Activated CD8-positive, alpha-beta memory T cell treated with anti-CD3 and anti-CD28 coated beads, Interleukin-2, amount 50 U/mL, for 4 hours (primary cell): ENCODE data around the gene PAFAH1B1.
"Not testable (repeated sequence)": the region's sequence is repeated elsewhere in the genome, so short reads cannot be mapped to it uniquely, and the experiment has no call there.

Experiments used
- DNase-seq: peaks from one replicate; pipeline ENCODE4 v3.0.0-alpha.2; 2020

Gene PAFAH1B1

DNA sequence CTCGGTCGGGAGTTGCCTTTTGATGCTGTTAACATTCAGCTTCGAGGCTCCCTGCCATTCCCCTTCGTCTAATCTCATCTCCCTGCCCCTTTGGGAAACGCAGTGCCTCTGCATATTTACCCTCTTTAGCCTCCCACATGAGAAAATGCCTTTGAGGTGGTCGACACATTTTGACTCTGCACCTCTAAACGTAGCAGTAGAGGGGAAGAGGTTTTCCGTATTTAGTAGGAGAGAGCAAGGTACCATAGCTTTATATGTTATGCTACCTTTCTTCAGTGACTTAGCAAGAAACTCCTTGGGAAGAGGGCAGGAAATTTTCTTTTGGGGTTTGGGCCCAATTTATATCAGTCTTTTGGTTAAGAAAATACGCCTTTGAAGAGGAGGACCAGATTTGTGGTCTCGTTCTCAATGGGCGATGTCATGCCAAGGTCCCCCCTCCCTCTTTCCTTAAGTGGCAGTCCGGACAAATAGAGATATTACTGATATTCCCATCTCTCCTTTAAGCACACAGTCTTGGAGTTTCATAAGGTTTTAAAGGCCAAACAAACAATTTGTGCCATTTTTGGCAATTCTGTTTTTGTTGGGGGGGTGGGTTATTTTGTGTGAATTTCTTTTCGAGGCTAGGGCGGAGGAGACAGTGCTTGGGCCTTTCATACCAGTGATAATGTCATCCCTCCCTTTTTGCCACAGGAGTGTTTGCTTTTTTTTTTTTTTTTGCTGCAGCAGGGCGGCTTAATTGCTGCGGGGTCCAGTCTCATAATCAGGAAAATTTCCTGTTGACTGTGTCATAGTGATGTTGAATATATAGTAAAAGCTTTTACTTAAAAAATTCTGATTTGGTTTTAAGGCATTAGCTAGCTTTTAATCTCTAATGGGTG, 1.5 kb downstream of the PAFAH1B1 start:
- DNase-seq = no peak

DNA sequence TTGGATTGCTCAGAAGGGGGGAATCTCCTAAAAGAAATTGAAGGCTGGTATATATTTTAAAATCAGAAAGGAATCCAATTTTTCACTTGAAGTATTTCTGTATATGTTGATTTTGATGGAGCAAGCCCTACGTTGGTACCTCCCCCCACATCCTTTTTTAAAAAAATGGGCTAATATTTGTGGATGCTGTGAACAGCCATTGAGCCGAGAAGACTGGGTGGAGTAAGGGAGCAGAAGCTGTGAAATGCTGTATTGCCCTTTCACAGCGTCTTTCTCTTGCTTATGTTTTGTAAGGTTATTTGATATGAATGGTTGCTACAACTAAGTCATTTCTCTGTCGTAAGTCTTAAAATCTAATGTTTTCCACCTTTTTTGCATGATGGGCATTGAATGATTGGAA, 2.3 kb downstream of the PAFAH1B1 start:
- no peak for DNase-seq

DNA sequence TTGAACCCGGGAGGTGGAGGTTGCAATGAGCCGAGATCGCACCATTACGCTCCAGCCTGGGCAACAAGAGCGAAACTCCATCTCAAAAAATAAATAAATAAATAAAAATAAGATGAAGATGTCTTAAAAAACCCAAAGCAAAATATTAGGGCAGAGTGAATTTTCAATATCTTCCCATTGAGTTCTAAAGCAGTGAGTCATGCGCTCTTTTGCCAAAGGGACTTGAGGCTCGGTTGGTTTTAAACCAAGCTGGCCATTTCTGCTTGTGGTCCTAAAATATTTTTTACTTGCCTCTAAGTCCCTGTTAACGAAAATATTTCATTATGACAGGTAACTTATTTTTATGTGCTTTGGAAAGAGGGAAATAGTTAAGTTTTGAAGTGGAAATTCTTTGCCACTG, 4.7 kb downstream of the PAFAH1B1 start:
- DNase-seq = no peak

DNA sequence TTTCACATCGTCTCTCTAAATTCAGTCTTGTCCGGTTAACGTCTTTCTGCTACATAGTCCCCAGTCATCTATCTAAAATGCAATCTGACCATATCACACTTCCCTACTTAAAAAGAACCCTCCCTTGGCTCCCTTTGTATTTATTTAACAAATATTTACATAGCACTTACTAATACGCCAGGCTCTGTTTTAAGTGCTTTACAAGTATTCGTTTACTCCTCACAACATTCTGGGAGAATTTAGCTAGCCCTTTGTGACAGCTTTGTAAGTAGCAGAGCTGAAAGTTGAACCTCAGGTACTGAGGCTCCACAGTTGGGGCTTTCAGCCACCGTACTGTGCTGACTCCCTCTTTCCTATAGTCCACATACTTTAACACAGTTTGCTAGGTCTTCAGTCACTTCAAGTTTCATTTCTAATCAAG, 9.2 kb downstream of the PAFAH1B1 start:
- no peak for DNase-seq

DNA sequence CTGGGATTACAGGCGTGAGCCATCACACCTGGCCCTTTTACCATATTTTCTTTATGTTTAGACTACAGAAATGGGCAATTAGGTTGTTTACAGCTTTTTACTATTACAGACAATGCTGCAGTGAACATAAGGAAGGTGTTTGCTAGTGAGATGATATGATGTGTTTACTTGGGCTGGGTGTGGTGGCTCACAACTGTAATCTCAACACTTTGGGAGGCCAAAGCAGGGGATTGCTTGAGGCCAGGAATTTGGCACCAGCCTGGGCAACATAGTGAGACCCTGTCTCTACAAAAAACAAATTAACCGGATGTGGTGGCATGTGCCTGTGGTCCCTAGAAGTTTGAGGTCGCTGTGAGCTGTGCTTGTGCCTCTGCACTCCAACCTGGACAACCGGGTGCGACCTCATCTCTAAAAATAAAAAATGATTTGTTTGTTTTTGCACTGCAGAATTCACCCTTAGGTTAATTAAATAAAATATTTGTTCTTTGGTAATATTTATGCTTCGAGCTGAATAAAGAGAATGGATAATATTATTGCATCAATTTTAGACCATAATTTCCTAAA, 15.0 kb downstream of the PAFAH1B1 start:
- DNase-seq = no peak

DNA sequence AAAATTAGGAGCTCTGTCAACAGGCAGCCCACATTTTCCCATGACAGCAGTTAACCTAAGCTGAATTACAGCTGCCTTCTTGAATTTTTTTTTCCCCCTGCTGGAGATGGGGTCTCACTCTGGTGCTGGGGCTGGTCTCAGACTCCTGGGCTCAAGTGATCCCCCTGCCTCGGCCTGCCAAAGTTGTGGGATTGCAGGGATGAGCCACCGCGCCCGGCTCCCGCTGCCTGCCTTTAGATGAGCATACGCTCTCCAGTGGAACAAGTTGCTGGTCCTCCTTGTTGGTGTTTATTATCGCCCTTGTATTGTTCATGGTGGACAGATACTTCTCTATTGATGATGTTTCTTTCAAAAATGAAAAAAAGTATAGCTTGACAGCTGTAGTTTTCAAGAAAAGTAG, 15.6 kb downstream of the PAFAH1B1 start:
- no peak for DNase-seq

DNA sequence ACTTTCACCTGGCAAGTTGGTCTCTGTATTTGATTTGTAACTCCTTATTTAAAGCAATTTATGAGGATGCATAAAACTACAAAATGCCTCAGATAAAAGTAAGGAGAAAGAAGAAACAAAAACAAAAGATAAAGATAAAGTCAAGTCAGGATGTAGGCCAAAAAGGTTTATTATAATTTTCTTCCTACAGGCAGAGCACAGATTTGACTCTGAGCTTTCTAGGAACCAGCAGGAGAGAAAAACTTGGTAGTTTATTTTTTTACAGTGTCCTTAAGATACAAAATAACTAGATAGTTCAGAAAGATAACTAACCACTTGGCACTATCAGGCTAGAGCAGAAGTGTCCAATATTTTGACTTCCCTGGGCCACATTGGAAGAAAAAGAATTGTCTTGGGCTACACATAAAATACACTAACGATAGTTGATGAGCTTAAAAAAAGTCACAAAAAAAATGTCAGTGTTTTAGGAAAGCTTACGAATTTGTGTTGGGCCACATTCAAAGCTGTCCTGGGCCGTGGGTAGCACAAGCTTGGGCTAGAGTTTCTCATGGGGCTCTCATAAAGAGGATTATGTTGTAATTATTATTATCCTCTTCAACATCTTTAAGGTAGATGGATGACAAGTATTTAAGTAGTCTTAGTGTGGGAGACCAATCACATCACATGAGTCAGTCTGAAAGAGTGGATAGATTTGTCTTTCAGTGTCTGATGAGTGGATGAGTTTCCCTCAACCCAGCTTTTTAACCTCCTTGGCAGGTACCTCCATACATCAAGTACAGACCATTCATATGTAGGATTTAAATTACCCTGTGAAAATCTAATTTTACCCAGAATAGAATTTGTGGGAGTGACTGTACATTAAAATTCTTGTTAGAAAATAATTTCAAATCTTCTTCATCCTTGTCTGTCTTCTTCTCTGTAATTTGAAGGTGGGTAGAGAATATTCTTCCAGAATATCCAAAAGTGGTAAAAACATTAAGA, 17.0 kb downstream of the PAFAH1B1 start:
- DNase-seq = no peak

DNA sequence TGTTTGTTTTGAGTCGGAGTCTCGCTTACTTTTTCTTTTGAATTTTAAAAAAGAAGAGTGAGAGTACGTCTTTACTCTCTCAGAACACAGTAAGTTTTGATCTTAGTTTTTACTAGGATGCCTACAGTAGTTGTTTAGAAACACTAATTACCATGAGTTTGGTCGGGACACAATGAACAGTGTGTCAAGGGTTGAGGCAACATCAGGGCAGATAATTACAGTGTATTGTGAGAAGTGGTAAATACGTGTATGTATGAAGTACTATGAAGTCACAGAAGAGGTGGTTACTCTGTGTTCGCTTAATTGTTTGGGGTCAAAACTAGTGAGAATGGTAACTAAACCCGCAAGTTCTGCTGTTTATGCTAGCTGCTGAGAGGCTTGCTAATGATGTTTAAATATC, 18.2 kb downstream of the PAFAH1B1 start:
- no peak for DNase-seq

DNA sequence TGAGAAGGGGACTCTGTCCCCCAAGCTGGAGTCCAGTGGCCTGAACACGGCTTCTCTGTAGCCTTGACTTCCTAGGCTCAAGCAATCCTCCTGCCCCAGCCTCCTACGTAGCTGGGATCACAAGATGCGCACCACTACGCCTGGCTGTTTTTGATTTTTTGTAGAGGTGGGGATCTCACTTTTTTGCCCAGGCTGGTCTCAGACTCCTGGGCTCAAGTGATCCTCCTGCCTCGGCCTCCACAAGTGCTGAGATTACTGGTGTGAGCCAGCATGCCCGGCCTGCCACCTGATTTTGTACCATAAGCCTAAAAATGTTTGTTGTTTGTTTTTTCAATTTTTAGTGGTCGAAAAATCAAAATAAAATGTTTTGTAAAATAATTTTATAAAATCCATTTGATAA, 19.2 kb downstream of the PAFAH1B1 start:
- DNase-seq = no peak

DNA sequence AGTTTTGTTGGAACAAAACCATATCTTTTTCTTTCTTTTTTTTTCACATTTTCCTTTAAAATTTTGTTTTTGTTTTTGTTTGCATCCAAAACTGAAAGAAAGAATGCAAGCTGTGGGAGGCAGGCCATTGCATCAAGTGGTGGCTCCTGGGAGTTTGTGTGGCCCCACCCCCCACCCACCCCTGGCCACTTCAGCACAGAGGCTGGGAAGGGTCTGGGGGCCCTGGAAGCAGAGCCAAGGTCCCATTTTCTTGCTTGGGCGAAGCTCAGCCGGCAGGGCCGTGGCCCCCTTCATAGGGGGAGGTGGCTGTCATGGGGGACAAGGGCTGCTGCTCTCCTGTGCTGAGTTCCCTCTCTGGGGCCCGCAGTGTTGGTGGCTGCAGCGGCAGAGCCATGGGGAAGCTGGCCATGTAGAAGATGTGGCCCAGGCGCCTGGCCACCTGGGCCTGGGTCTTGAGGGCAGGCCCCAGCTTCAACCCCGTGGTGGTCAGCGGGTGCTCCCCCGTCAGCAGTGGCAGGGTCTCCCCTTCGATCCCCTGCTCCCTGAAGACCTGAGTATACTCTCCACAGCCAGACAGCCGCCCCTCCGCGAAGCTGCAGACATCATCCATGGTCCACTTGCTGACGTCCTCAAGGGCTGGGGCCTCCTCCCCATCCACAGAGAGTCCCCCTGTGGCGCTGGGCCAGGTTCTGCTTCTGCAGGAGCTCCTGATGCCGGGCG, 19.8 kb downstream of the PAFAH1B1 start:
- no peak for DNase-seq

DNA sequence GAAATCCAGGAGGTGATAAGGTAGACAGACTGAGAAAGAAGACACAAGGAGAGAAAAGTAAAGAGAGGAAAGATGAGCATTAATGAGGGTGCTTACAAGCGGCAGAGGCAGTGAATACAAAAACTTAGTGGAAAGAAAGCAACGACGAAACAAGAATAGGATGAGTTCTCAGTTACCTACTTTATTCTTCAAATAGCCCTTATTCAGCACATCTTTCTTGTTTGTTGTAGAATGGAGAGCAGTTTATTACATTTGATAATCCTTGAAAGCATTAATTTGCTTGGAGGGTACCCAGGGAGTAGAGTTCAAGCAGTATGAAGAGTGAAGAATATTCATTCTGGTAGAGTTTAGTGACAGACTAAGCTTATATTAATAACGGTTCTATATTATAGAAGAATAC, 22.4 kb downstream of the PAFAH1B1 start:
- DNase-seq = no peak

DNA sequence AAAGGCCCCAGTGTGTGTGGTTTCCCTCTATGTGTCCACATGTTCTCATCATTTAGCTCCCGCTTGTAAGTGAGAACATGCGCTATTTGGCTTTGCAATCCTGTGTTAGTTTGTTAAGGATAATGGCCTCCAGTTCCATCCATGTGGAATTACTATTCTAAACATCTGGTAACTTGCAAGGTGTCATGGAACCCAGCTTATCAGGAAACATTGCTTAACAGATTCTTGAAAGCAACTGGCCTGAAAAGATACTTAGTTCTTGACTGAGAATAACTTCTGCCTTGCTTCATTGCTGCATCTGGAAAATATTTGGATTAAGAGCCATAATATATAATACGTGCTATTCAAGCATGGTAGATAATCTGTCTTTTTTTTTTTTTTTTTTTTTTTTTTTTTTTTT, 27.8 kb downstream of the PAFAH1B1 start:
- no peak for DNase-seq

DNA sequence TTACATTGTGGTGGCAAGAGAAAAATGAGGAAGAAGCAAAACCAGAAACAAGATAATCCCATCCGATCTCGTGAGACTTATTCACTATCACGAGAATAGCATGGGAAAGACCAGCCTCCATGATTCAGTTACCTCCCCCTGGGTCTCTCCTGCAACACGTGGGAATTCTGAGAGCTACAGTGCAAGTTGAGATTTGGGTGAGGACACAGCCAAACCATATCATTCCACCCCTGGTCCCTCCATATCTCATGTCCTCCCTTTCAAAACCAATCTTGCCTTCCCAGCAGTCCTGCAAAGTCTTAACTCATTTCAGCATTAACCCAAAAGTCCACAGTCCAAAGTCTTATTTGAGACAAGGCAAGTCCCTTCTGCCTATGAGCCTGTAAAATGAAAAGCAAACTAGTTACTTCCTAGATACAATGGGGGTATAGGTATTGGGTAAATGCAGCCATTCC, 28.5 kb downstream of the PAFAH1B1 start:
- DNase-seq = not testable (repeated sequence)

DNA sequence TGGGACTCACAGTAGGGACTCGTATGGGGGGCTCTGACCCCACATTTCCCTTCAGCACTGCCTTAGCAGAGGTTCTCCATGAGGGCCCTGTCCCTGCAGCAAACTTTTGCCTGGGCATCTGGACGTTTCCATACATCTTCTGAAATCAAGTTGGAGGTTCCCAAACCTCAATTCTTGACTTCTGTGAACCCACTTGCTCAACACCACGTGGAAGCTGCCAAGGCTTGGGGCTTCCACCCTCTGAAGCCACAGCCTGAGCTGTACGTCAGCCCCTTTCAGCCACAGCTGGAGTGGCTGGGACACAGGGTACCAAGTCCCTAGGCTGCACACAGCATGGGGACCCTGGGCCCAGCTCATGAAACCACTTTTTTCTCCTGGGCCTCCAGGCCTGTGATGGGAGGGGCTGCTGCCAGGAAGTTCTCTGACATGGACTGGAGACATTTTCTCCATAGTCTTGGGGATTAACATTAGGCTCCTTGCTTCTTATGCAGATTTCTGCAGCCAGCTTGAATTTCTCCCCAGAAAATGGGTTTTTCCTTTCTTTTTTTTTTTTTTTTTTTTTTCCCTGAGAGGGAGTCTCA, 29.4 kb downstream of the PAFAH1B1 start:
- DNase-seq = not testable (repeated sequence)

DNA sequence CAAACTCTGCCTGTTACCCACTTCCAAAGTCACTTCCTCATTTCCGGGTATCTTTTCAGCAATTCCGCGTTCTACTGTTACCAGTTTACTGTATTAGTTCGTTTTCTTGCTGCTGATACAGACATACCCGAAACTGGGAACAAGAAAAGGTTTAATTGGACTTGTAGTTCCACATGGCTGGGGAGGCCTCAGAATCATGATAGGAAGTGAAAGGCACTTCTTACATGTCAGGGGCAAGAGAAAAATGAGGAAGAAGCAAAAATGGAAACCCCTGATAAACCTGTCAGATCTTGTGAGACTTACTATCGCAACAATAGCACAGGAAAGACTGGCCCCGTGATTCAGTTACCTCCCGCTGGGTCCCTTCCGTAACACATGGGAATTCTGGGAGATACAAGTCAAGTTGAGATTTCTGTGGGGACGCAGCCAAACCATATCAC, 30.9 kb downstream of the PAFAH1B1 start:
- no peak for DNase-seq

DNA sequence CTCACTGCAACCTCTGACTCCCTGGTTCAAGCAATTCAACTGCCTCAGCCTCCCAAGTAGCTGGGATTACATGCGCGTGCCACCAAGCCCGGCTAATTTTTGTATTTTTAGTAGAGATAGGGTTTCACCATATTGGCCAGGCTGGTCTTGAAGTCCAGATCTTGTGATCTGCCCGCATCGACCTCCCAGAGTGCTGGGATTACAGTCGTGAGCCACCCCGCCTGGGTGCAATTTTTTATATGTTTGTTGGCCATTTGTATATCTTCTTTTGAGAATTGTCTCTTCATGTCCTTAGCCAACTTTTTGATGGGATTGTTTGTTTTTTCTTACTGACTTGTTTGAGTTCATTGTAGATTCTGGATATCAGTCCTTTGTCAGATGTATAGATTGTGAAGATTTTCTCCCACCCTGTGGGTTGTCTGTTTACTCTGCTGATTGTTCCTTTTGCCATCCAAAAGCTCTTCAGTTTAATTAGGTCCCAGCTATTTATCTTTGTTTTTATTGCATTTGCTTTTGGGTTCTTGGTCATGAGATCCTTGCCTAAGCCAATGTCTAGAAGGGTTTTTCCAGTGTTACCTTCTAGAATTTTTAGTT, 33.3 kb downstream of the PAFAH1B1 start:
- DNase-seq = not testable (repeated sequence)

DNA sequence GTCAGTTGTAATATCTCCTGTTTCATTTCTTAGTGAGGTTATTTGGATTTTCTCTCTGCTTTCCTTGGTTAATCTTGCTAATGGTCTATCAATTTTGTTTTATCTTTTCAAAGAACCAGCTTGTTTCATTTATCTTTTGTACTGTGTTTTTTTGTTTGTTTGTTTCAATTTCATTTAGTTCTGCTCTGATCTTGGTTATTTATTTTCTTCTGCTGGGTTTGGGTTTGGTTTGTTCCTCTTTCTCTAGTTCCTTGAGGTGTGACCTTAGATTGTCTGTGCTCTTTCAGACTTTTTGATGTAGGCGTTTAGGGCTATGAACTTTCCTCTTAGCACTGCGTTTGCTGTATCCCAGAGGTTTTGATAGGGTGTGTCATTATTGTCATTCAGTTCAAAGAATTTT, 35.5 kb downstream of the PAFAH1B1 start:
- not testable (repeated sequence) for DNase-seq

DNA sequence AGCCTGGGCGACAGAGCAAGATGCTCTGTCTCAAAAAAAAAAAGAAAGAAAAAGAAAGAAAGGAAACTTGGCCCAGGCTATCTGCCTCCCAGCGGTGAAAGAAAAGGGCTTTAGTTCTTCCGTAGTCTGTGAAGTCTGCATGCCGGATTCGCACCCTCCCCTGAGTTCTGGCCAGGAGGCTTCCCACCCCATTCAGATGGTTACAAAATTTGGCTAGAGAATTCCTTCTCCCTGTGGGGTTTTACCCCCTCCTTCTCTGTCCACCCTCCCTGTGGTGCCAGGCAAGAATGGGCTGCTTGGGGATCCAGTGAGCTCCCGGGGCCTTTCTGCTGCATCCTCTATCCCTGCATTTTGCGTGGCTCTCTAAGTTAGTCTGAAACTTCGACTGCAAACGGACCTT, 37.8 kb downstream of the PAFAH1B1 start:
- no peak for DNase-seq

DNA sequence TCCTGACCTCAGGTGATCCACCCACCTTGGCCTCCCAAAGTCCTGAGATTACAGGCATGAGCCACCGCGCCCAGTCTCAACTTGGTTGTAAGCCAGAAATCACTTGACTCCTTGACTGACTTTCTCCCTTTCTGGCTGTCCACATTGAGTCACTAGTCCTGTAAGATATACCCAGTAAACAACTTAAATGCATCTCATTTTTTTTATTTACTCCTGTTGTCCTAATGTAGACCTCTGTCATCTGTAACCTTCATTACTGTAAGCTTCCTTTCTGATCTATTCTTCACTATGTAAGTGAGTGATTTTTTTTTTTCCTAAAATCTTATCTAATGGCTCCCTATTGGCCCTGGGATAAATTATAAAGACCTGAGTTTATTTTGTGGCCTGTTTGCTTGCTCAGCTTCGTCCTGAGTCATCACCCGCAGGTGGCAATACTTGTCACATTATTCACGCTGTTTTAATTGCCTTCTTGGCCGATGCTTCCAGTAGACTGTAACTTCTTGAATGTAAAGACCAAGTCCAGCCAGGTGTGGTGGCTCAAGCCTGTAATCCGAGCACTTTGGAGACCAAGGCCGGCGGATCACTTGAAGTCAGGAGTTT, 41.0 kb downstream of the PAFAH1B1 start:
- DNase-seq = no peak

DNA sequence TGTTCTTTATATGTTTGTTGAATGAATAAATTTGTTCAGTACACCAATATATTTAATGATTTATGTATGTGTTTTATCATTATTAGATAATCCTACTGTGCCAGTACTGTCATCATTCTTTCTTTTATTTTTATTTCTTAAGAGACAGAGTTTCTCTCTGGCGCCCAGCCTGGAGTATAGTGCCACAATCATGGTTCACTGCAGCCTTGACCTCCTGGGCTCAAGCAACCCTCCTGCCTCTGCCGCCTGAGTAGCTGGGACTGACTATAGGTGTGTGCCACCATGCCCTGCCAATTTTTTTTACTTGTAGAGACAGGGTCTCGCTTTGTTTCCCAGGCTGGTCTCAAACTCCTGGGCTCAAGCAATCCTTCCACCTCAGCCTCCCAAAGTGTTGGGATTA, 41.8 kb downstream of the PAFAH1B1 start:
- no peak for DNase-seq

DNA sequence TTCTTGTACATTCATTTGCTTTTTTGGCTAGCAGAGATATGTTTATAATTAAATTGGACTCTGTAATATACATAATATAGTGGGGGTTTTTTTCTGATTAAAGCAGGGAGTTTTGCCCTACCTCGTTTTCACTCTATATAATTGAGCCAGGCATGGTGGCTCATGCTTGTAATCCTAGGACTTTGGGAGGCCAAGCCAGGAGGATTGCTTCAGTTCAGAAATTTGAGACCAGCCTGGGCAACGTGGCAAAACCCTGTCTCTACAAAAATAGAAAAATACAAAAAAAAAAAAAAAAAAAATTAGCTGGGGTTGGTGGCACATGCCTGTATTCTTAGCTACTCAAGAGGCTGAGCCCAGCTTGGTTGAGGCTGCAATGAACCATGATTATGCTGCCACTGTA, 42.2 kb downstream of the PAFAH1B1 start:
- no peak for DNase-seq
